MM.1S (cell line): ENCODE data around the gene ZEB2.

Experiments
- DNase-seq: peaks from one replicate; pipeline ENCODE4 v3.0.0-alpha.2; 2015
- H2AFZ ChIP-seq: fragments of 300-600 bp; sonication (generic); 2 replicates; pipeline ENCODE4 v1.6.0; 2016; ENCODE audit warnings: antibody characterized with exemption, low read length
- H3F3A ChIP-seq: fragments of 300-600 bp; sonication (generic); 2 replicates; pipeline ENCODE4 v1.6.1; 2016; ENCODE audit warnings: mild to moderate bottlenecking, antibody characterized with exemption, low read length, moderate library complexity, mixed read lengths; ENCODE audit not compliant: insufficient read depth
- H3K27ac ChIP-seq: fragments of 300-600 bp; sonication (generic); 2 replicates; pipeline ENCODE4 v1.5.1; 2016; ENCODE audit warnings: mild to moderate bottlenecking, low read length
- H3K27me3 ChIP-seq: fragments of 300-600 bp; sonication (generic); replicated peaks from 2 replicates; pipeline ENCODE4 v1.6.0; 2016; ENCODE audit warnings: low read length; ENCODE audit not compliant: insufficient read depth
- H3K36me3 ChIP-seq: fragments of 300-600 bp; sonication (generic); replicated peaks from 2 replicates; pipeline ENCODE4 v1.6.1; 2016; ENCODE audit warnings: mild to moderate bottlenecking, low read length, mixed read lengths; ENCODE audit not compliant: insufficient read depth
- H3K4me1 ChIP-seq: fragments of 300-600 bp; sonication (generic); 2 replicates; pipeline ENCODE4 v1.6.1; 2016; ENCODE audit warnings: low read length, mixed read lengths
- H3K4me2 ChIP-seq: fragments of 300-600 bp; sonication (generic); 2 replicates; pipeline ENCODE4 v1.6.0; 2016; ENCODE audit warnings: low read depth, low read length
- H3K4me3 ChIP-seq: fragments of 300-600 bp; sonication (generic); 2 replicates; pipeline ENCODE4 v1.5.1; 2016; ENCODE audit warnings: low read length, mixed read lengths
- H3K79me2 ChIP-seq: fragments of 300-600 bp; sonication (generic); 2 replicates; pipeline ENCODE4 v1.6.1; 2016; ENCODE audit warnings: mixed run types, low read length, mixed read lengths
- H3K9ac ChIP-seq: fragments of 300-600 bp; sonication (generic); 2 replicates; pipeline ENCODE4 v1.6.1; 2016; ENCODE audit warnings: low read length, mixed read lengths
- H3K9me2 ChIP-seq: fragments of 300-600 bp; sonication (generic); replicated peaks from 2 replicates; pipeline ENCODE4 v1.6.1; 2016; ENCODE audit warnings: mild to moderate bottlenecking, low read length, mixed read lengths; ENCODE audit not compliant: insufficient read depth
- H3K9me3 ChIP-seq: fragments of 300-600 bp; sonication (generic); replicated peaks from 2 replicates; pipeline ENCODE4 v1.6.1; 2016; ENCODE audit warnings: mild to moderate bottlenecking, low read length, mixed read lengths; ENCODE audit not compliant: insufficient read depth
- H4K20me1 ChIP-seq: fragments of 300-600 bp; sonication (generic); 2 replicates; pipeline ENCODE4 v1.6.1; 2016; ENCODE audit warnings: mild to moderate bottlenecking, low read length, moderate library complexity, mixed read lengths; ENCODE audit not compliant: insufficient read depth
- EZH2 ChIP-seq: fragments of 300-600 bp; sonication (generic); optimal IDR thresholded peaks from 2 replicates; pipeline ENCODE3; 2017; ENCODE audit warnings: low read depth, mild to moderate bottlenecking, antibody characterized with exemption, low read length, mixed read lengths
- EZH2phosphoT487 ChIP-seq: fragments of 300-600 bp; sonication (generic); IDR thresholded peaks from 2 replicates; pipeline ENCODE4 v1.6.1; 2018; ENCODE audit warnings: antibody characterized with exemption, low read length
- TF ChIP-seq, protein P1 (sequence below): fragments of 300-600 bp; sonication (generic); IDR thresholded peaks from 2 replicates; pipeline ENCODE4 v1.5.1; 2016; ENCODE audit warnings: antibody characterized with exemption, low read length, mixed read lengths

Gene ZEB2

DNA sequence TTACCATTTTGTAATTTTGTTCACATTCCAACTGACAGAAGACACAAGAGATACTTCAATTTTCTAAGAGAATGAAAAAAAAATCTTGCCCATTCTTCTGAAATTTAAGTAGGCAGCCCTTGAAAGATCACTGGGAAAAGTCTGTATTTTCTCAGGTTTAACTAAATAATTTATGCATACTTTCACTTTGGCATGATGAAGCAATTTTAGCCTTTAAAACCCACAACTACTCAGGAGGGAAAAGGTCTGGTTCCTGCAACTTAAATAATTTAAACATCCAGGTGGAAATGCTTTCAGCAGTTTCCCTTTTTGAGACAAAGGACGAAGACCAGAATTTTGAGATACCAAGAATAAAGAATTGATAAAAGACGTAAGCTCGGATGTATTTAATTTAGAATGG lies 61.4 kb downstream of the ZEB2 start:
- no peaks in the 10 kb centered on the region for H4K20me1 ChIP-seq
- no peak overlapping the region for H3K4me3 ChIP-seq
- DNase-seq = no peak
- TF ChIP-seq, protein P1, sequence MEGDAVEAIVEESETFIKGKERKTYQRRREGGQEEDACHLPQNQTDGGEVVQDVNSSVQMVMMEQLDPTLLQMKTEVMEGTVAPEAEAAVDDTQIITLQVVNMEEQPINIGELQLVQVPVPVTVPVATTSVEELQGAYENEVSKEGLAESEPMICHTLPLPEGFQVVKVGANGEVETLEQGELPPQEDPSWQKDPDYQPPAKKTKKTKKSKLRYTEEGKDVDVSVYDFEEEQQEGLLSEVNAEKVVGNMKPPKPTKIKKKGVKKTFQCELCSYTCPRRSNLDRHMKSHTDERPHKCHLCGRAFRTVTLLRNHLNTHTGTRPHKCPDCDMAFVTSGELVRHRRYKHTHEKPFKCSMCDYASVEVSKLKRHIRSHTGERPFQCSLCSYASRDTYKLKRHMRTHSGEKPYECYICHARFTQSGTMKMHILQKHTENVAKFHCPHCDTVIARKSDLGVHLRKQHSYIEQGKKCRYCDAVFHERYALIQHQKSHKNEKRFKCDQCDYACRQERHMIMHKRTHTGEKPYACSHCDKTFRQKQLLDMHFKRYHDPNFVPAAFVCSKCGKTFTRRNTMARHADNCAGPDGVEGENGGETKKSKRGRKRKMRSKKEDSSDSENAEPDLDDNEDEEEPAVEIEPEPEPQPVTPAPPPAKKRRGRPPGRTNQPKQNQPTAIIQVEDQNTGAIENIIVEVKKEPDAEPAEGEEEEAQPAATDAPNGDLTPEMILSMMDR = no peak
- TF ChIP-seq EZH2phosphoT487 = no peak
- TF ChIP-seq EZH2 = no peak
- H3K79me2 ChIP-seq = no peaks in the 10 kb centered on the region
- H3K9ac ChIP-seq = no peak overlapping the region
- no peaks in the 10 kb centered on the region for H3K36me3 ChIP-seq
- H3F3A ChIP-seq = no peaks in the 10 kb centered on the region
- H3K27me3 ChIP-seq = no peaks in the 10 kb centered on the region
- H3K9me2 ChIP-seq = no peaks in the 10 kb centered on the region
- H2AFZ ChIP-seq = no peak overlapping the region
- H3K4me2 ChIP-seq = no peak overlapping the region
- no peaks in the 10 kb centered on the region for H3K4me1 ChIP-seq
- H3K27ac ChIP-seq = no peak overlapping the region
- no peaks in the 10 kb centered on the region for H3K9me3 ChIP-seq

DNA sequence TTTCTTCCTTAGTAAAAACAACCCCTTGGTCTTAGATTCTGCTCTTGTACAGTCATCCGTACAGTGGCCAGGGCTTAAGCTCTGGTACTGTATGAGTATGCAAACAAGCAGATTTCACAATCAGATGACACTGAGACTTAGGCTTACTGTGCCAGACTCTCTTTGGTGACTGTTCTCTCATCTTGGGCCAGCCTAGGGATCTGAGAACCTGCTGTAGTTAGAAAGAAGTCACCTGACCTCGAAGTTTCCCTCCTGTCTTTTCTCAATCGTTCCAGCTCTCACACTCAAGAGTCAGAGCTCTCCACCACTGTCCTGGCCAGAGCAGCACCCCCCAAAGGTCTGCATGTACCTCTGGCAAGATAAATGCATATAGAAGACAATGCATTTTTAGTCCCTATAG lies 63.2 kb downstream of the ZEB2 start:
- no peaks in the 10 kb centered on the region for H3F3A ChIP-seq
- no peak overlapping the region for H3K27ac ChIP-seq
- no peaks in the 10 kb centered on the region for H4K20me1 ChIP-seq
- H3K79me2 ChIP-seq = no peaks in the 10 kb centered on the region
- no peaks in the 10 kb centered on the region for H3K36me3 ChIP-seq
- H3K4me2 ChIP-seq = no peak overlapping the region
- no peaks in the 10 kb centered on the region for H3K4me1 ChIP-seq
- DNase-seq = no peak
- H3K27me3 ChIP-seq = no peaks in the 10 kb centered on the region
- no peaks in the 10 kb centered on the region for H3K9me2 ChIP-seq
- H3K9ac ChIP-seq = no peak overlapping the region
- H3K4me3 ChIP-seq = no peak overlapping the region
- no peak overlapping the region for H2AFZ ChIP-seq
- TF ChIP-seq, protein P1 = no peak
- no peak for TF ChIP-seq EZH2
- no peak for TF ChIP-seq EZH2phosphoT487
- H3K9me3 ChIP-seq = no peaks in the 10 kb centered on the region

DNA sequence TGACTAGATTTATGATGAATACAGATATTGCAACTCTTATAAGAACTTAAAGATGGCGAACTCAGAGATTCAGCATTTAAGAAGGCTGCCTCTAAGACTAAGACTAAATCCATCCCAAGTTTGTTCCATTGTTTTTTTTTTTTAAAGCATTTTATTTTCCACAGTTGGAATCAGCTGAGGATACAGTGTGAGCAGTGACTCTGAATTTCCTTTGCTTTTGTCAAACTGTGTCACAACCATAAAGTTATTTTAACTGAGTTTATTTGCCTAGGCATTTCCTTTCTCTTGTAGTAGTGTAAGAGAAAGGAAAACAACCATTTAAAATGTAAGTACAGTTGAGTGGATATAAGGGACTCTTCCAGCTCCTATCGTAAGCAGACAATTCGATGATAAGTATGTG lies 63.9 kb downstream of the ZEB2 start:
- H3K9me2 ChIP-seq = no peaks in the 10 kb centered on the region
- H3K4me2 ChIP-seq = no peak overlapping the region
- no peak for DNase-seq
- H3K27me3 ChIP-seq = no peaks in the 10 kb centered on the region
- no peaks in the 10 kb centered on the region for H3K79me2 ChIP-seq
- no peak overlapping the region for H3K9ac ChIP-seq
- H3K36me3 ChIP-seq = no peaks in the 10 kb centered on the region
- H3F3A ChIP-seq = no peaks in the 10 kb centered on the region
- no peak overlapping the region for H3K4me3 ChIP-seq
- H4K20me1 ChIP-seq = no peaks in the 10 kb centered on the region
- H3K27ac ChIP-seq = no peak overlapping the region
- no peak overlapping the region for H2AFZ ChIP-seq
- no peaks in the 10 kb centered on the region for H3K4me1 ChIP-seq
- H3K9me3 ChIP-seq = no peaks in the 10 kb centered on the region
- TF ChIP-seq, protein P1 = no peak
- no peak for TF ChIP-seq EZH2phosphoT487
- TF ChIP-seq EZH2 = no peak
